Hepatocyte (in vitro differentiated cells): ENCODE data around the gene SSBP3.

Source experiments
- CTCF ChIP-seq: fragments of 200-600 bp; sonication (generic); IDR thresholded peaks from 2 replicates; pipeline ENCODE4 v1.5.1; 2016; ENCODE audit warnings: antibody characterized with exemption, mild to moderate bottlenecking; ENCODE audit not compliant: poor library complexity
- EZH2phosphoT487 ChIP-seq: fragments of 200-600 bp; sonication (generic); IDR thresholded peaks from one replicate; pipeline ENCODE4 v1.6.1; 2018; ENCODE audit warnings: antibody characterized with exemption, mild to moderate bottlenecking, low read depth, moderate library complexity; ENCODE audit not compliant: unreplicated experiment, severe bottlenecking

GRCh38 chr1:54292002-54292911, 113.9 kb downstream of the SSBP3 start:
- TF ChIP-seq CTCF (no peak), EZH2phosphoT487 (no peak)
